Measurements from ENCODE around the gene CD81. TPM values are rescaled to one million over a fixed set of nuclear protein-coding genes. Genes with fewer than 3 reads are reported as not detected.

CD81 gene
- total and polyA plus RNA-seq, 2 experiments from 2014 or later: 88.6 to 290 TPM

GRCh38 chr11:2361565-2361964, 15.5 kb upstream of the CD81 start (continued):
- TF ChIP-seq REST (IDR thresholded peaks at IDR 0.05; ENCODE audit: unreplicated experiment): no peak
- TF ChIP-seq, protein P1, sequence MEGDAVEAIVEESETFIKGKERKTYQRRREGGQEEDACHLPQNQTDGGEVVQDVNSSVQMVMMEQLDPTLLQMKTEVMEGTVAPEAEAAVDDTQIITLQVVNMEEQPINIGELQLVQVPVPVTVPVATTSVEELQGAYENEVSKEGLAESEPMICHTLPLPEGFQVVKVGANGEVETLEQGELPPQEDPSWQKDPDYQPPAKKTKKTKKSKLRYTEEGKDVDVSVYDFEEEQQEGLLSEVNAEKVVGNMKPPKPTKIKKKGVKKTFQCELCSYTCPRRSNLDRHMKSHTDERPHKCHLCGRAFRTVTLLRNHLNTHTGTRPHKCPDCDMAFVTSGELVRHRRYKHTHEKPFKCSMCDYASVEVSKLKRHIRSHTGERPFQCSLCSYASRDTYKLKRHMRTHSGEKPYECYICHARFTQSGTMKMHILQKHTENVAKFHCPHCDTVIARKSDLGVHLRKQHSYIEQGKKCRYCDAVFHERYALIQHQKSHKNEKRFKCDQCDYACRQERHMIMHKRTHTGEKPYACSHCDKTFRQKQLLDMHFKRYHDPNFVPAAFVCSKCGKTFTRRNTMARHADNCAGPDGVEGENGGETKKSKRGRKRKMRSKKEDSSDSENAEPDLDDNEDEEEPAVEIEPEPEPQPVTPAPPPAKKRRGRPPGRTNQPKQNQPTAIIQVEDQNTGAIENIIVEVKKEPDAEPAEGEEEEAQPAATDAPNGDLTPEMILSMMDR (conservative IDR thresholded peaks at IDR 0.05; ENCODE audit: low read depth in 2 of 2): no peak

DNA sequence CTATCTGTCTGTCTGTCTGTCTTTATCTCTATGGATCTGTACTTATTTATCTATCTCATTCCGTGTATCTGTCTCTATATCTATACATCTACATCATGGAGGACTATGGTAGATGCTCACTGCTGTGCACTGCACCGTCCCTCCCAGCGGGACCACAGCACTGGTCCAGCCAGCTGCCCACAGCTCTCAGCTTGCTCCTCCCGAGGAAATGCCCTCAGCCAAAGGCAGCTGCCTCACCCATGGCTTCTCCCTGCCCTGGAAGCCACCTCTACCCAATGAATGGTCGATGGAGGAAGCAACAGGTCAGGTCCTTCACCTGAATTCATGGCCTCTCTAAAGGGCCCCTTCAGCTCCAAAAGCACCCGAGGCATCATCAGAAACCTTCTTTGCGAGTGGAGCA, 14.7 kb upstream of the CD81 start:
- peaks cover 4% of the 10 kb centered on the region for H3K27me3 Mint-ChIP-seq (ENCODE audit: insufficient read depth, low read depth, poor library complexity)
- Histone ChIP-seq H3F3A (replicated peaks; ENCODE audit: low read depth) (no peaks in the 10 kb centered on the region), H4K20me1 (replicated peaks; ENCODE audit: insufficient read depth) (no peaks in the 10 kb centered on the region), H3K36me3 (ENCODE audit: insufficient read depth) (no peaks in the 10 kb centered on the region), H3K27me3 (ENCODE audit: insufficient read depth) (no peaks in the 10 kb centered on the region), H3K4me3 (no peak overlapping the region), H2AFZ (no peak overlapping the region), H3K27ac (ENCODE audit: low read depth) (no peak overlapping the region), H3K9me2 (ENCODE audit: insufficient read depth) (no peaks in the 10 kb centered on the region), H3K79me2 (replicated peaks; ENCODE audit: insufficient read depth) (no peaks in the 10 kb centered on the region), H3K4me1 (ENCODE audit: insufficient read depth) (no peaks in the 10 kb centered on the region), H3K4me2 (no peak overlapping the region)
- H3K4me3 Mint-ChIP-seq: no peak overlapping the region
- no peak overlapping the region for H3K27ac Mint-ChIP-seq
- DNase-seq (ENCODE audit: low spot score) (no peak), ATAC-seq (no peak)
- H3K4me1 Mint-ChIP-seq: no peaks in the 10 kb centered on the region
- H3K9me3 Mint-ChIP-seq: no peaks in the 10 kb centered on the region; the same call in 2 of the 3 replicates
- H3K36me3 Mint-ChIP-seq (ENCODE audit: low read depth): no peaks in the 10 kb centered on the region; the same call in 2 of the 3 replicates
- TF ChIP-seq ZNF462 (CRISPR knock-in tag; IDR thresholded peaks at IDR 0.05): no peak
- TF ChIP-seq POLR2AphosphoS5 (IDR thresholded peaks at IDR 0.05; ENCODE audit: low read depth): no peak
- no peak for TF ChIP-seq STAT1 (IDR thresholded peaks at IDR 0.05; ENCODE audit: unreplicated experiment)
- no peak for TF ChIP-seq CREB1 (CRISPR knock-in tag; IDR thresholded peaks at IDR 0.05; ENCODE audit: low read depth)
- TF ChIP-seq, protein P1 (conservative IDR thresholded peaks at IDR 0.05; ENCODE audit: low read depth in 2 of 2): no peak
- TF ChIP-seq REST (IDR thresholded peaks at IDR 0.05; ENCODE audit: unreplicated experiment): no peak
